Measurements from ENCODE around the gene E2F2.

GRCh38 chr1:23571465-23571864 lies 40.4 kb upstream of the E2F2 start:
- TF ChIP-seq CTCF (IDR thresholded peaks at IDR 0.05) (no peak), USF1 (IDR thresholded peaks at IDR 0.05; ENCODE audit: borderline replicate concordance, low read depth) (no peak), SMC3 (IDR thresholded peaks at IDR 0.05; ENCODE audit: low read depth, low read length) (no peak), RCOR1 (IDR thresholded peaks at IDR 0.05; ENCODE audit: low read length) (no peak), POLR2AphosphoS5 (IDR thresholded peaks at IDR 0.05; ENCODE audit: low read depth, low read length) (no peak), RAD21 (IDR thresholded peaks at IDR 0.05; ENCODE audit: low read length) (no peak), EP300 (IDR thresholded peaks at IDR 0.05; ENCODE audit: borderline replicate concordance in 1 of 2, low read depth in 1 of 2, low read length in 1 of 2) (no peak), JUND (IDR thresholded peaks at IDR 0.05) (no peak), EZH2phosphoT487 (IDR thresholded peaks at IDR 0.05; ENCODE audit: borderline replicate concordance, low read depth) (no peak), MEF2A (IDR thresholded peaks at IDR 0.05; ENCODE audit: borderline replicate concordance, low read depth) (no peak), CHD2 (IDR thresholded peaks at IDR 0.05; ENCODE audit: low read length, partially characterized antibody) (no peak)
- TF ChIP-seq, protein P1, sequence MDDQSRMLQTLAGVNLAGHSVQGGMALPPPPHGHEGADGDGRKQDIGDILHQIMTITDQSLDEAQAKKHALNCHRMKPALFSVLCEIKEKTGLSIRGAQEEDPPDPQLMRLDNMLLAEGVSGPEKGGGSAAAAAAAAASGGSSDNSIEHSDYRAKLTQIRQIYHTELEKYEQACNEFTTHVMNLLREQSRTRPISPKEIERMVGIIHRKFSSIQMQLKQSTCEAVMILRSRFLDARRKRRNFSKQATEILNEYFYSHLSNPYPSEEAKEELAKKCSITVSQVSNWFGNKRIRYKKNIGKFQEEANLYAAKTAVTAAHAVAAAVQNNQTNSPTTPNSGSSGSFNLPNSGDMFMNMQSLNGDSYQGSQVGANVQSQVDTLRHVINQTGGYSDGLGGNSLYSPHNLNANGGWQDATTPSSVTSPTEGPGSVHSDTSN (IDR thresholded peaks at IDR 0.05): no peak
- TF ChIP-seq, protein P2, sequence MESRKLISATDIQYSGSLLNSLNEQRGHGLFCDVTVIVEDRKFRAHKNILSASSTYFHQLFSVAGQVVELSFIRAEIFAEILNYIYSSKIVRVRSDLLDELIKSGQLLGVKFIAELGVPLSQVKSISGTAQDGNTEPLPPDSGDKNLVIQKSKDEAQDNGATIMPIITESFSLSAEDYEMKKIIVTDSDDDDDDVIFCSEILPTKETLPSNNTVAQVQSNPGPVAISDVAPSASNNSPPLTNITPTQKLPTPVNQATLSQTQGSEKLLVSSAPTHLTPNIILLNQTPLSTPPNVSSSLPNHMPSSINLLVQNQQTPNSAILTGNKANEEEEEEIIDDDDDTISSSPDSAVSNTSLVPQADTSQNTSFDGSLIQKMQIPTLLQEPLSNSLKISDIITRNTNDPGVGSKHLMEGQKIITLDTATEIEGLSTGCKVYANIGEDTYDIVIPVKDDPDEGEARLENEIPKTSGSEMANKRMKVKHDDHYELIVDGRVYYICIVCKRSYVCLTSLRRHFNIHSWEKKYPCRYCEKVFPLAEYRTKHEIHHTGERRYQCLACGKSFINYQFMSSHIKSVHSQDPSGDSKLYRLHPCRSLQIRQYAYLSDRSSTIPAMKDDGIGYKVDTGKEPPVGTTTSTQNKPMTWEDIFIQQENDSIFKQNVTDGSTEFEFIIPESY (IDR thresholded peaks at IDR 0.05; ENCODE audit: borderline replicate concordance, low read depth): no peak

Data from SK-N-SH (cell line).